SK-N-SH (cell line): ENCODE measurements around the gene VASN. TPM values are rescaled to one million over a fixed set of nuclear protein-coding genes. Genes with fewer than 3 reads are reported as not detected.

ENCODE experiments used
- CTCF ChIA-PET: fragments of 300-600, 350-600 bp; formaldehyde crosslinking; extraction: SDS; loops from one replicate; lab custom pipeline; 2021; lab: Yijun Ruan, JAX
- POLR2A ChIA-PET: fragments of 350-600 bp; sonication (Branson Sonifier 250); formaldehyde crosslinking; extraction: SDS; loops from one replicate; lab custom pipeline; 2020; ENCODE audit warnings: antibody characterized with exemption, inconsistent platforms; lab: Yijun Ruan, JAX
- DNase-seq: peaks from one replicate; pipeline ENCODE4 v3.0.0; 2012
- H2AFZ ChIP-seq: fragments of 200-600 bp; sonication (generic); 2 replicates; pipeline ENCODE4 v1.8.1; 2016; ENCODE audit warnings: antibody characterized with exemption, mild to moderate bottlenecking, low read depth
- H3F3A ChIP-seq: fragments of 200-600 bp; sonication (generic); replicated peaks from 2 replicates; pipeline ENCODE3; 2016; ENCODE audit warnings: antibody characterized with exemption, mild to moderate bottlenecking; ENCODE audit not compliant: insufficient read depth
- H3K27ac ChIP-seq, 2 experiments: fragments of 200-500 bp in 1 of 2; fragments of 200-600 bp in 1 of 2; sonication (Bioruptor generic) in 1 of 2; sonication (generic), shearing (Covaris generic) in 1 of 2; 2 replicates each; pipeline versions ENCODE4 v1.5.1 to v1.6.1; 2014 to 2016; ENCODE audit warnings: low read depth in 2 of 2, inconsistent platforms in 1 of 2, low read length in 1 of 2, mild to moderate bottlenecking in 1 of 2, mixed read lengths in 1 of 2
- H3K27me3 ChIP-seq: fragments of 200-600 bp; sonication (generic), shearing (Covaris generic); 2 replicates; pipeline ENCODE4 v1.6.1; 2016; ENCODE audit warnings: mixed run types; ENCODE audit not compliant: insufficient read depth
- H3K36me3 ChIP-seq, 2 experiments: fragments of 200-500 bp in 1 of 2; fragments of 200-600 bp in 1 of 2; sonication (Bioruptor generic) in 1 of 2; sonication (generic) in 1 of 2; replicated peaks in 1 of 2; 2 replicates each; pipeline versions ENCODE3 to v1.5.1; 2014 to 2016; ENCODE audit warnings: low read length in 1 of 2, mild to moderate bottlenecking in 1 of 2; ENCODE audit not compliant: insufficient read depth in 2 of 2, control insufficient read depth in 1 of 2
- H3K4me1 ChIP-seq, 2 experiments: fragments of 200-500 bp in 1 of 2; fragments of 200-600 bp in 1 of 2; sonication (Bioruptor generic) in 1 of 2; sonication (generic), shearing (Covaris generic) in 1 of 2; 2 replicates each; pipeline versions ENCODE4 v1.5.1 to v1.6.1; 2014 to 2016; ENCODE audit warnings: low read depth in 1 of 2, low read length in 1 of 2, mixed run types in 1 of 2; ENCODE audit not compliant: insufficient read depth in 2 of 2, control insufficient read depth in 1 of 2
- H3K4me2 ChIP-seq: fragments of 200-600 bp; sonication (generic), shearing (Covaris generic); 2 replicates; pipeline ENCODE4 v1.6.1; 2017; ENCODE audit warnings: mixed run types
- H3K4me3 ChIP-seq, 2 experiments: fragments of 200-500 bp in 1 of 2; fragments of 200-600 bp in 1 of 2; sonication (Bioruptor generic) in 1 of 2; sonication (generic), shearing (Covaris generic) in 1 of 2; 2 replicates each; pipeline versions ENCODE4 v1.5.1 to v1.8.1; 2014 to 2016; ENCODE audit warnings: low read depth in 2 of 2, inconsistent platforms in 1 of 2, low read length in 1 of 2, mild to moderate bottlenecking in 1 of 2, mixed read lengths in 1 of 2, moderate library complexity in 1 of 2
- H3K79me2 ChIP-seq: fragments of 200-600 bp; sonication (generic); 2 replicates; pipeline ENCODE4 v1.8.1; 2017; ENCODE audit warnings: mild to moderate bottlenecking; ENCODE audit not compliant: insufficient read depth
- H3K9ac ChIP-seq: fragments of 200-600 bp; sonication (generic); 2 replicates; pipeline ENCODE4 v1.6.1; 2017; ENCODE audit warnings: mixed run types
- H3K9me2 ChIP-seq: fragments of 200-600 bp; sonication (generic); 2 replicates; pipeline ENCODE4 v1.6.1; 2017; ENCODE audit warnings: mixed run types
- H3K9me3 ChIP-seq: fragments of 200-600 bp; sonication (generic); 2 replicates; pipeline ENCODE4 v1.6.1; 2017; ENCODE audit warnings: mixed run types, mild to moderate bottlenecking, moderate library complexity
- H4K20me1 ChIP-seq: fragments of 200-600 bp; sonication (generic); 2 replicates; pipeline ENCODE4 v1.6.1; 2017; ENCODE audit warnings: mild to moderate bottlenecking, mixed run types; ENCODE audit not compliant: insufficient read depth
- CTCF ChIP-seq: fragments of 200-600 bp; sonication (generic); IDR thresholded peaks from 2 replicates; pipeline ENCODE4 v1.6.1; 2017; ENCODE audit warnings: antibody characterized with exemption, mild to moderate bottlenecking, moderate library complexity
- FOXJ3 ChIP-seq: sonication (generic); formaldehyde crosslinking; IDR thresholded peaks from 2 replicates; pipeline ENCODE4 v1.5.1; 2020; ENCODE audit warnings: mild to moderate bottlenecking, missing genetic modification reagents
- GATA2 ChIP-seq: sonication (generic); formaldehyde crosslinking; IDR thresholded peaks from 2 replicates; pipeline ENCODE4 v1.5.0; 2020; ENCODE audit warnings: mild to moderate bottlenecking, missing genetic modification reagents
- MAX ChIP-seq: IDR thresholded peaks from 2 replicates; pipeline ENCODE4 v1.4.0; 2012; ENCODE audit warnings: low read depth
- NFIC ChIP-seq: IDR thresholded peaks from 2 replicates; pipeline ENCODE4 v1.4.0; 2012; ENCODE audit warnings: borderline replicate concordance
- NRF1 ChIP-seq: IDR thresholded peaks from 2 replicates; pipeline ENCODE4 v1.6.1; 2012; ENCODE audit warnings: low read depth, mild to moderate bottlenecking, low read length
- PBX3 ChIP-seq: IDR thresholded peaks from 2 replicates; pipeline ENCODE4; 2012
- POLR2AphosphoS5 ChIP-seq: IDR thresholded peaks from 2 replicates; pipeline ENCODE4 v1.6.1; 2012; ENCODE audit warnings: low read depth, low read length
- RAD21 ChIP-seq: IDR thresholded peaks from 2 replicates; pipeline ENCODE4 v1.6.1; 2012; ENCODE audit warnings: mild to moderate bottlenecking, low read length
- RCOR1 ChIP-seq: fragments of 150-350 bp; IDR thresholded peaks from 2 replicates; pipeline ENCODE4 v1.6.1; 2017; ENCODE audit warnings: antibody characterized with exemption, low read length
- RFX5 ChIP-seq: IDR thresholded peaks from 2 replicates; pipeline ENCODE4 v1.6.1; 2012; ENCODE audit warnings: mild to moderate bottlenecking, improper control_type of control experiment, low read length
- RXRA ChIP-seq: IDR thresholded peaks from 2 replicates; pipeline ENCODE4 v1.4.0; 2012; ENCODE audit warnings: low read depth, mild to moderate bottlenecking, borderline replicate concordance
- SIN3A ChIP-seq: IDR thresholded peaks from 2 replicates; pipeline ENCODE4 v1.6.1; 2012; ENCODE audit warnings: low read depth, mild to moderate bottlenecking, low read length, moderate library complexity, borderline replicate concordance
- SMC3 ChIP-seq: IDR thresholded peaks from 2 replicates; pipeline ENCODE4 v1.6.1; 2012; ENCODE audit warnings: low read depth, low read length, improper control_type of control experiment
- TEAD4 ChIP-seq: IDR thresholded peaks from 2 replicates; pipeline ENCODE4 v1.4.0; 2012; ENCODE audit warnings: mild to moderate bottlenecking, borderline replicate concordance; ENCODE audit not compliant: insufficient read depth
- ZBTB33 ChIP-seq: IDR thresholded peaks from 2 replicates; pipeline ENCODE4 v1.4.0; 2012; ENCODE audit warnings: low read depth, borderline replicate concordance
- WGBS: methylation state at CpG from one replicate; pipeline ENCODE4 v1.1.6; 2017; ENCODE audit warnings: low lambda C conversion rate; 5-methylcytosine and 5-hydroxymethylcytosine counted together
- polyA plus RNA-seq, 3 experiments: library from polyadenylated mRNA; depleted of rRNA; stranded (reverse); fragments of >200 nt; gene quantifications; 2 replicates each; pipeline ENCODE4 v1.2.3, GENCODE V29; 2012
- TF ChIP-seq, protein P1 (sequence below): IDR thresholded peaks from 2 replicates; pipeline ENCODE4 v1.4.0; 2012; ENCODE audit warnings: low read depth, borderline replicate concordance

Gene VASN
- polyA plus RNA-seq, 1 of the 3 experiments (the other 2 are of a cell fraction): 37.4 TPM

DNA sequence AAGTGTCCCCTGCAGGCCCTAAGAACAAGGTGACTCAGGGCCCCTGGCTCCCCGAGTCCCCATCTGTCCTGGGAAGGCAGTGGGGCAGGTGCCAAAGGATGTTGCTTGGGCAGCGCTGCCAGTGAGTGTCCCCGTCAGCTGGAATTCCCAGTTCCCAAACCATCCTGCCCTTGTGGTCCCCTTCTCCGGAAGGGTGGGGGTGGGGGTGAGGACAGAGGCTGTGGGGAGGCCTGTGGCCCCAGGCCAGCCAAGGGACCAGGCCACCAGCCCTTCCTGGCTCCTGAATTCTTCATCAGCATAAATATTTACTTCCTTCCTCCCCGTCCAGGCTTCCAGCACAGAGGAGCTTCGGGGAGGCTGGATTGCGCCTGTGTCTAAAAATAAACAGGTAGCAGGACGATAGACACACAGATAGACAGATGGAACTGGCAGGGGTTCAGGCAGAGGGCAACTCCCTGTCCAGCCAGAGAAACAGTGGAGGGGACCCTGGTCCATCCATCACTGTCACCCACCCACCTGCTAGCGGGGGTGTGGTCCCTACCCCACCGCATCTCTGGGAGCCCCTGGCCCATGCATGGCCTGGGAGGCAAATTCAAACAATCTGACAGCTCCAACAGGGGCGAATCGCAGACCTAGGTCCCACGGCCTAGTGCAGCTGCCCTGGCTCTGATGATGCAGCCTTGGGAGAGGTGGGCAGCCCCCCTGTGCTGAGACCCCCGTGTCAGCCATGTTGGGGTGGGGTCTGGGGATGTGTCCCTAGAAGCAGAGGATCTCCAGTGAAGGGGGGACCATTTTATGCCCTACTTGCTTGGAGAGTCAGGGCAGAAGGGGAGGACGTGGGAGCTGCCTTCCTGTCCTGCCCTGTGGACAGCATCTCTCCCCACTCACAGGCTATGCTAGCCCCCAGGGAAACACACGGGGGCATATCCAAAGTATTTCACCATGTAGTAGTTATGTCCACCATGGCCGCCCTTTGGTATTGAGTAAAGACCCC is 42.6 kb upstream of the VASN start:
- Histone ChIP-seq H3K4me2 (peak overlapping the region; percentile 66), H3K27ac (peak overlapping the region; percentile 22 to 82), H3K4me1 (peaks cover 15 to 26% of the 10 kb centered on the region in 2 experiments; a peak in 3 of 4 replicates), H2AFZ (no peak overlapping the region), H3F3A (peaks cover 12% of the 10 kb centered on the region), H3K36me3 (peaks cover 3 to 12% of the 10 kb centered on the region in 2 experiments), H4K20me1 (peaks cover 54% of the 10 kb centered on the region), H3K9ac (no peak overlapping the region), H3K4me3 (no peak overlapping the region), H3K79me2 (peaks cover 80% of the 10 kb centered on the region), H3K9me3 (no peaks in the 10 kb centered on the region), H3K9me2 (no peaks in the 10 kb centered on the region), H3K27me3 (no peaks in the 10 kb centered on the region)
- CTCF ChIA-PET: interaction anchor here (0.8 to 14.9 kb wide), 25 partner anchors 11 to 392 kb away, joined by 3 to 281 read pairs (median 9); partner anchors contain the start of gene TFAP4
- POLR2A ChIA-PET: interaction anchor here (0.6 to 1.3 kb wide), 7 partner anchors 11 to 76 kb away, joined by 3 to 8 read pairs (median 4); no protein-coding TSS in a partner anchor
- WGBS: 83% methylated on average over 15 of the region's 17 CpGs
- DNase-seq: peak; percentile 47
- TF ChIP-seq RFX5: no peak
- TF ChIP-seq NFIC: no peak
- TF ChIP-seq SMC3: no peak
- TF ChIP-seq TEAD4: no peak

GRCh38 chr16:4330277-4330874 is 41.3 kb upstream of the VASN start:
- Histone ChIP-seq H3K4me1 (peaks cover 15 to 21% of the 10 kb centered on the region in 2 experiments; a peak in 3 of 4 replicates), H3K36me3 (peaks cover 3 to 17% of the 10 kb centered on the region in 2 experiments), H3K9me2 (no peaks in the 10 kb centered on the region), H2AFZ (no peak overlapping the region), H3K4me2 (no peak overlapping the region), H3K9ac (no peak overlapping the region)
- 49% methylated on average over 4 of the region's 14 CpGs for WGBS
- no peak for TF ChIP-seq MAX
- TF ChIP-seq SMC3: peak; percentile 98
- TF ChIP-seq RAD21: peak; percentile 93
- no peak for TF ChIP-seq RCOR1
- TF ChIP-seq NFIC: no peak
- TF ChIP-seq NRF1: no peak
- no peak for TF ChIP-seq PBX3
- TF ChIP-seq, protein P1, sequence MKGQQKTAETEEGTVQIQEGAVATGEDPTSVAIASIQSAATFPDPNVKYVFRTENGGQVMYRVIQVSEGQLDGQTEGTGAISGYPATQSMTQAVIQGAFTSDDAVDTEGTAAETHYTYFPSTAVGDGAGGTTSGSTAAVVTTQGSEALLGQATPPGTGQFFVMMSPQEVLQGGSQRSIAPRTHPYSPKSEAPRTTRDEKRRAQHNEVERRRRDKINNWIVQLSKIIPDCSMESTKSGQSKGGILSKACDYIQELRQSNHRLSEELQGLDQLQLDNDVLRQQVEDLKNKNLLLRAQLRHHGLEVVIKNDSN: no peak
- peak; percentile 96 for TF ChIP-seq CTCF
- no peak for TF ChIP-seq ZBTB33
- TF ChIP-seq SIN3A: peak; percentile 55; the same call in 1 of the 2 replicates
- TF ChIP-seq POLR2AphosphoS5: no peak
- TF ChIP-seq FOXJ3: no peak
- TF ChIP-seq GATA2 (CRISPR knock-in tag): no peak
- TF ChIP-seq RXRA: no peak
- TF ChIP-seq, all 33 proteins: peak for 4
- Histone ChIP-seq H3F3A (peaks cover 12% of the 10 kb centered on the region), H4K20me1 (peaks cover 41% of the 10 kb centered on the region), H3K79me2 (peaks cover 69% of the 10 kb centered on the region), H3K4me3 (no peak overlapping the region), H3K27ac (no peak overlapping the region), H3K9me3 (no peaks in the 10 kb centered on the region), H3K27me3 (no peaks in the 10 kb centered on the region)
- DNase-seq: peak; percentile 94
- ChIA-PET CTCF (interaction anchor here (0.5 to 14.9 kb wide), 24 partner anchors 10 to 393 kb away, joined by 3 to 281 read pairs (median 4); partner anchors contain the start of genes PAM16 and TFAP4), POLR2A (interaction anchor here (0.5 to 1.2 kb wide), 2 partner anchors 51 to 77 kb away, joined by 3 read pairs; no protein-coding TSS in a partner anchor)
